Immature natural killer cell (primary cell): ENCODE results near the gene DLG1. TPM values are rescaled to one million over a fixed set of nuclear protein-coding genes. Genes with fewer than 3 reads are reported as not detected.

ENCODE experiments used
- DNase-seq, 3 donors: peaks; one replicate each; pipeline ENCODE4 v3.0.0; 2022; ENCODE audit warnings: mixed read lengths in 1 of 3
- H3K27ac Mint-ChIP-seq, 6 donors: one replicate each; pipeline ENCODE4 v1.8.0; 2020; ENCODE audit warnings: mixed read lengths in 6 of 6, mild to moderate bottlenecking in 5 of 6, inconsistent platforms in 4 of 6, moderate library complexity in 3 of 6
- H3K27me3 Mint-ChIP-seq, 3 donors: one replicate each; pipeline ENCODE4 v1.8.0; 2020 to 2021; ENCODE audit warnings: low read depth in 3 of 3, mild to moderate bottlenecking in 3 of 3, mixed read lengths in 3 of 3, moderate library complexity in 3 of 3, inconsistent platforms in 1 of 3
- H3K36me3 Mint-ChIP-seq, 3 donors: one replicate each; pipeline ENCODE4 v1.8.0; 2020; ENCODE audit warnings: mixed read lengths in 3 of 3, inconsistent platforms in 2 of 3, mild to moderate bottlenecking in 2 of 3
- H3K4me1 Mint-ChIP-seq, 2 donors: one replicate each; pipeline ENCODE4 v1.8.0; 2020; ENCODE audit warnings: inconsistent platforms in 2 of 2, mild to moderate bottlenecking in 2 of 2, mixed read lengths in 2 of 2, moderate library complexity in 1 of 2
- H3K4me3 Mint-ChIP-seq, 5 donors: one replicate each; pipeline ENCODE4 v1.8.0; 2020; ENCODE audit warnings: mild to moderate bottlenecking in 5 of 5, mixed read lengths in 5 of 5, inconsistent platforms in 3 of 5, moderate library complexity in 3 of 5
- H3K9me3 Mint-ChIP-seq, 6 donors: one replicate each; pipeline ENCODE4 v1.8.0; 2020; ENCODE audit warnings: mild to moderate bottlenecking in 6 of 6, mixed read lengths in 6 of 6, inconsistent platforms in 4 of 6, moderate library complexity in 3 of 6
- polyA plus RNA-seq, 3 donors: library from polyadenylated mRNA; unstranded; fragments of 300-500 nt; fragmentation: Illumina TruSeq; gene quantifications; one replicate each; pipeline ENCODE4 v1.2.3, GENCODE V29; 2021

Gene DLG1
- polyA plus RNA-seq, 3 donors from 2014 or later, result 16.1 to 27.3 (median 26.3) TPM

DNA sequence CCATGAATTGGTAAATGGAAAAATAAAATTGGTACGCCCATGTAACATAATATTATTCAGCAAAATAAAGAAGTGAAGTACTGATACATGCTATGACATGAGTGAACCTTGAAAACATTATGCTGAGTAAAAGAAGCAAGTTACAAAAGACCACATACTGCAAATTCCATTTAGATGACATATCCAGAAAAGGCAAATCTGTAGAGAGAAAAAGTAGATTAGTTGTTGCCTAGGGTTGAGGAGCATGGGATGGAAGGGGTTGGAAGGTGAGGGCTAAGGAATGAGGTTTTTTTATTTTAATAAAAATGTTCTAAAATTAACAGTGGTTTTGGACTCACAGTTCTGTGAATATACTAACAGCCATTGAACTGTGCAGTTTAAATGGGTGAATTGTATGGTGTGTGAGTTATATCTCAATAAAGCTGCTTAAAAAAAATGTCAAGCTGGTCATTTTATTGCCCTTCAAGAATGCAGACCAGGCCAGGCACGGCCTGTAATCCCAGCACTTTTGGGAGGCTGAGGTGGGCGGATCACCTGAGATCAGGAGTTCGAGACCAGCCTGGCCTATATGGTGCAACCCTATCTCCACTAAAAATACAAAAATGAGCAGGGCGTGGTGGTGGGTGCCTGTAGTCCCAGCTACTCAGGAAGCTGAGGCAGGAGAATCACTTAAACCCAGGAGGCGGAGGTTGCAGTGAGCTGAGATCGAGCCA lies 8.1 kb upstream of the DLG1 start:
- no peak for DNase-seq
- Mint-ChIP-seq H3K36me3 (no peaks in the 10 kb centered on the region), H3K9me3 (no peaks in the 10 kb centered on the region), H3K27ac (no peak overlapping the region), H3K4me3 (no peak overlapping the region), H3K27me3 (peaks cover 6 to 21% (median 6%) of the 10 kb centered on the region in 3 donors), H3K4me1 (peaks cover 26 to 35% of the 10 kb centered on the region in 2 donors)

DNA sequence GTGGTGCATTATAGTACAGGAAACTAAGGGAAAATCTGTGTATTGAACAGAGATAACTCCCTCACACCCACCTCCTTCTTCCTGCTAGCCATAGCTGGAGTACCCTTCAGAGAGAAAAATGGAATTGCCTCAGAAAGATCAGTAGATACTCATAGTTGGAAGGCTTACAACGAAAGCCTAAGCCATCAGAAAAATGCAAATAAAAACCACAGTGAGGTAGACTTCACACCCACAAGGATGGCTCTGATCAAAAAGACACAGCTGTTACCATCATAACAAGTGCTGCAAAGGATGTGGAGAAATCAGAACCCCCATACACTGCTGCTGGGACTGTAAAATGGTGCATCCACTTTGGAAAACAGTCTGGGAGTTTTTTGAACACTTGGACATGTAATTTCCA lies 7.4 kb upstream of the DLG1 start:
- no peaks in the 10 kb centered on the region for H3K36me3 Mint-ChIP-seq

DNA sequence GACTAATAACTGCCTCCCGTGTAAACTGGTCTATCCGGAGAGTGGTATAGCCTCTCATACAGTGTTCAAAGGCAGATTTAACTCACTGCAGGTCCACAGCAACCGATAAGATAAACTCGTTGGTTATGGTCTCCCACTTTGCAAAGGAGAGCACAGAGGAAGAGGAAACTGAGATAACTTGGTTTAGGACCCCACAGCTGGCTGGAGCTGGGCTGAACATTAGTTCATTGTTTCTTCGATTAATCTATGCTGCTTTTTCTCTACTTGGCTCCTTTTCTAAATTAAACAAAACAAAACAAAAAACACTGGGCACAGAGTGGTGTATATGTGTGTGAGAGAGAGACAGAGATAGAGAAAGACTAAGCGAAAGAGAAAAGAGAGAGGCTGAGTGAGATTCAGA lies 5.0 kb upstream of the DLG1 start:
- Mint-ChIP-seq H3K4me3 (no peak overlapping the region), H3K27ac (peak overlapping the region in 2 of 6 donors; percentile 1 to 22), H3K9me3 (no peaks in the 10 kb centered on the region)

More for the DNA sequence above, 7.4 kb upstream of the DLG1 start:
- DNase-seq, result peak; percentile 46 to 66 (median 61)
- Mint-ChIP-seq H3K4me1 (peaks cover 26 to 35% of the 10 kb centered on the region in 2 donors), H3K4me3 (peak overlapping the region in 3 of 5 donors; percentile 7 to 53 (median 18)), H3K9me3 (no peaks in the 10 kb centered on the region), H3K27ac (peak overlapping the region in 1 of 6 donors; percentile 7), H3K27me3 (peaks cover 4 to 19% (median 8%) of the 10 kb centered on the region in 3 donors)

DNA sequence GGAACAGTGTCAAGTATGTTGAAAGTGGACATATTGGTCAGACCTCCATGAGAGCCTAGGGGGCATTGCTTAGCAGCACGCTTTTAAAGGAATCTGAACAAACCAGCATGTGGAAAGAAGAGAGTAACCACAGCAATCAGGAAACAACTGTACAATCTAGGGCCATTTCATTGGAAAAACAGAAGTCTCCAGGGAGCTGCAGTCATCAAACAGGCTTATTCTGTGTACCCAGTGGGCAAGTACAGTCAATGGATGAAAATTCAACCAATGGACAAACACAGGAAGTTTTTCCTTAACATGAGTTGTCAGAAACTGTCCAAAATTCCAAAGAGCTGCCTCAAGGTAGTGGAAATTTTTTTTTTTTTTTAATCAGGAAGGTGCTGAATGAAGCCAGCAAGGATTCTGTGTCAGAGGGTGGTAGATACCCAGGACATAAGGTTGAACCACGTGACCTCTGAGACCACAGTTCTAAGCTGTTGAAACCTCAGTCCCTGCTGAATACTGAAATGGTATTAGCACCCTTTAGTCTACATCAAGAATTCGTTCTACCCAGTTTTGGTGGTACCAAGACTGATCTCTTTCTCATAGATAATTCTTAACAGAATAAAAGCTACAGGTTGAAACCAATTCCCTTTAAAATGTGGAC lies 4.4 kb upstream of the DLG1 start:
- DNase-seq, result peak; percentile 50 to 57 (median 53)
- H3K4me3 Mint-ChIP-seq, result peak overlapping the region in 2 of 5 donors; percentile 4 to 10
- H3K27ac Mint-ChIP-seq, result peak overlapping the region in 1 of 6 donors; percentile 22
- H3K9me3 Mint-ChIP-seq, result no peaks in the 10 kb centered on the region
- H3K27me3 Mint-ChIP-seq, result peaks cover 6 to 15% (median 15%) of the 10 kb centered on the region in 3 donors
- H3K4me1 Mint-ChIP-seq, result peaks cover 36 to 49% of the 10 kb centered on the region in 2 donors
- H3K36me3 Mint-ChIP-seq, result no peaks in the 10 kb centered on the region

More for the DNA sequence above, 5.0 kb upstream of the DLG1 start:
- H3K36me3 Mint-ChIP-seq, result no peaks in the 10 kb centered on the region
- peaks cover 7 to 16% (median 13%) of the 10 kb centered on the region in 3 donors for H3K27me3 Mint-ChIP-seq
- DNase-seq, result no peak
- H3K4me1 Mint-ChIP-seq, result peaks cover 36 to 48% of the 10 kb centered on the region in 2 donors

DNA sequence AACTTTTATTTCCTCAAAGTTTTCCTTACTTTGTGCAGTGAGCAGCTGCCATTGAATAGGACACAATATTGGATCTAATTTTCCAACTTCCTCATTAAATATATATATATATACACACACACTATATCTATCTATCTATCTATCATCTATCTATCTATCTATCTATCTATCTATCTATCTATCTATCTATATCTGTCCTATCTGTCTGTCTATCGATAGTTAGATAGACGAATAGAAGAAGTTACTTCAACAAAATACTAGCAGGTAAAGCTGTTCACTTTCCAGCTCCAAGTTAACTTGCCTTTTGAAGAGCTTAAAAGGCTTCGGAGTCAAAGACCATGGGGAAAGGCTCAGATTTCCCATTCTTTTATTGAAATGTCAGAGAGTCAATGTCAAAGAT lies 3.6 kb upstream of the DLG1 start:
- no peak for DNase-seq
- no peak overlapping the region for H3K27ac Mint-ChIP-seq
- H3K4me3 Mint-ChIP-seq, result no peak overlapping the region
- H3K27me3 Mint-ChIP-seq, result peaks cover 6 to 18% (median 17%) of the 10 kb centered on the region in 3 donors
- peaks cover 39 to 52% of the 10 kb centered on the region in 2 donors for H3K4me1 Mint-ChIP-seq
- no peaks in the 10 kb centered on the region for H3K36me3 Mint-ChIP-seq
- no peaks in the 10 kb centered on the region for H3K9me3 Mint-ChIP-seq

DNA sequence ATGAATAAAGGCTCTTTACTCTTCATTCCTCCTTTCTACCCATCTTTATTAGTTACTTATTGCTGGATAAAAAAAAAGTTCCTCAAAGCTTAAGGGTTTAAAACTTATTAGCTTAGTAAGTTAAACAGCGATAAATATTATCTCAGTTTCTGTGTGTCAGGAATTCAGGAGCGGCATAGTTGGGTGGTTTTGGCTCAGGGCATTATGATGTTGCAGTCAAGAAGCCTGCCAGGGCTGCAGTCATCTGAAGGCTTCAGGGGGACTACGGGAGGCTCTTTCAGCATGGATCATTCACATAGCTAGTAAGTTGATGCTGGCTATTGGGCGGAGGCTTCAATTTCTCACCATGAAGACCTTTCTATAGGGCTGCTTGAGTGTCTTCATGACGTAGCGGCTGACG lies 1.9 kb upstream of the DLG1 start:
- no peak overlapping the region for H3K27ac Mint-ChIP-seq
- no peak overlapping the region for H3K4me3 Mint-ChIP-seq
- peaks cover 39 to 57% of the 10 kb centered on the region in 2 donors for H3K4me1 Mint-ChIP-seq
- H3K36me3 Mint-ChIP-seq, result no peaks in the 10 kb centered on the region
- no peak for DNase-seq
- peaks cover 4 to 14% (median 14%) of the 10 kb centered on the region in 3 donors for H3K27me3 Mint-ChIP-seq
- H3K9me3 Mint-ChIP-seq, result no peaks in the 10 kb centered on the region

DNA sequence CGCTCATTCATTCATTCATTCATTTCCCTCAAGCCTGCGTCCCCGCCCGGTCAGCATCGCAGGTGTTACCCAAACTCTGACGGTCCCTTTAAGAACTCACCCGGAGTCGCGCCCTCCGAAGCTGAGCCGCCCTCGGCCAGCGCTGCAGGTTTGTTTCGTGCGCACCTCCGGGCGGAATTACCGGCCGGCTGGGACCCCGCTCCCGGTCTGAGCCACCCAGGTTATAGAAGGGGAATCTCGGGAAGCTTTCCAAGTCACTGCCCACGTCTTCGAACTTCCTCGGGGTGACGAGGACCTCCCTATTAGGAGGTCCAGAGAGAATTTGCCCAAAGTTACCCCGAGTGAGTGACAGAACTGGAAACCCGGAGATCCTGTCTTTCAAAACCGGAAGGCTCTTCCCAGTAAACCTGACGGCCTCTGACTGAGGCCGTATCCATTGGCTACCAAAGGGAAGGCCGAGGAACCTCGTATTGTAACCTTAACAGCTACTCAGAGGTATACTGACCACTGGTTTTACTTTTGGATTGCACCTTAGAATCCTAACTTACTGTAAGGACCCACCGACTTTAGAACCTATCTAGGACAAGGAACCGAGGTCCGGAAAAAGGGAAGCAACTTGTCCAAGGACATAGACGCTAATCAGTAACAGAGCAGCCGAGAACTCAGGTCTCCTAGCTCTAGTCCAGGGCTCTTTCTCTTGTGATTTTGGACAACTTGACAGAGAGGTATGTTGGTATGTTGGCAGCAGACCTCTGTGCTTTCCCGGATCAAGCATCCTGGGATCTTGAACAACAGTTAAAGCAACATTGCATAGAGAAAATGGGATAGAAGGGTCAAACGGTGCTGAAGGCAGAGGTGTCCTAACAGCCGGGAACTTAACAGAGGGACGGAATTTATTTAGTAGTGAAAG lies 788 bp upstream of the DLG1 start:
- DNase-seq, result no peak

DNA sequence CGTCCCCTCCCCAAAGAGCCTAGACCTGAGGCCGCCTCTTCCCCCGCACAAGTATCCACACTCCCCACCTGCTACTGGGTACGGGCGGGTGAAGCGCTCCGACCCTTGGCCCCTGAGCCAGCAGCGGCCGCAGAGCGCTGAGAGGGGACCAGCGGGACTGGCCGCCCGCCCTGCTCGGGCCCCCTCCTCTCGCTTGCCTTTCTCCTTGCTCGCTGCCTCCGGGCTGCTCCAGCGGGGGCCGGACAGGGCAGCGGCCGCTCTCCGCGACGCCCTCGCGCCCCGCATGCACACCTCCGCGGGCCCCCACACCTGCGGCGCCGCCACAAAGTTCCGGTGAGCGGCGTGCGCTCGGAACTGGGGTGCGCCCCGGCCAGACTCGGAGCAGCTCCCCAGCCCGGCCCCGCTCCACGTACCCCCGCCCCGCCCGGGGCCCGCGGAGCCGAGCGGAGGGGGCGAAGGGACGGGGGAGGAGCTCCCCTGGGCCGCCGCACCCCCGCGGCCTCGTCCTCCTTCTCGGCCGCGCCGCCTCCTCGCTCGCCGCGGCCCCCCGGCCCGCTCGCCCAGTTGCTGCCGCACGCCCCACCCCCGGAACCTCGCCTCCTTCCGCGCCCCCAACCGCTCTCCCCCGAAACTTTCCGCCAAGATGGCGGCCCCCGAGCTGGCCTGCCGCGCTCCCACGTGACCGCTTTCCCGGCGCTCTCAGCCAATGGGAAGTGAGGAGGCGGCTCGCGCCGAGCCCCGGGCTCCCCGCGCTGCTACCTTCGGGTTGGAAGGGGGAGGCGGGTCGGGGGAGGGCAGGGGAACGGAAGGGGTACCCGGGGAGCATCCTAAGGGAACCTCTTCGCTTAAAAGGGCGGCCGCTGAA lies 704 bp downstream of the DLG1 start:
- H3K4me1 Mint-ChIP-seq, result peaks cover 32 to 55% of the 10 kb centered on the region in 2 donors
- H3K27ac Mint-ChIP-seq, result peak overlapping the region; percentile 84 to 96 (median 89)
- DNase-seq, result peak; percentile 84 to 86 (median 86)
- H3K9me3 Mint-ChIP-seq, result no peaks in the 10 kb centered on the region
- peaks cover 4 to 14% (median 13%) of the 10 kb centered on the region in 3 donors for H3K27me3 Mint-ChIP-seq
- H3K36me3 Mint-ChIP-seq, result no peaks in the 10 kb centered on the region
- H3K4me3 Mint-ChIP-seq, result peak overlapping the region; percentile 88 to 99 (median 96)

More for the DNA sequence above, 788 bp upstream of the DLG1 start:
- H3K27me3 Mint-ChIP-seq, result peaks cover 4 to 14% (median 14%) of the 10 kb centered on the region in 3 donors
- H3K36me3 Mint-ChIP-seq, result no peaks in the 10 kb centered on the region
- peak overlapping the region in 5 of 6 donors; percentile 34 to 91 (median 85) for H3K27ac Mint-ChIP-seq
- no peaks in the 10 kb centered on the region for H3K9me3 Mint-ChIP-seq
- H3K4me3 Mint-ChIP-seq, result peak overlapping the region; percentile 88 to 97 (median 94)
- peaks cover 39 to 52% of the 10 kb centered on the region in 2 donors for H3K4me1 Mint-ChIP-seq

DNA sequence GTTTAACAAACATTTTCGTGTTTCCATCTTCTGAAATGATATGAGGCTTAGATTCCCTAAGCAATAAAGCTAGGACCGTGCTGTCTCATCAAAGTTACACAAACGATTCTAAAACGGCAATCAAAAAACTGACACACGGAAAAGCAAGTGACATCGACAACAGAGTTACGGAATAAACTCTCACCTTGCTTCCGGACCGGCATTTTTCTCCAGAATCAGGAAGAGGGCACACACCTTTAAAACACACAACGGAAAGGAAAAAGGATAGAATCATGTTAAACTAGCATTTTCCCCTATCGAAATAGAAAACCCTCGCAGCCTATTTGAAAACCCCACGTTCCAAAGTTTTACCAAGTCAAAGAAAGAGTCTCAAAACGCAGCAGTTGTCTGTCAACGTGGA lies 1.4 kb downstream of the DLG1 start:
- peak overlapping the region; percentile 84 to 96 (median 89) for H3K27ac Mint-ChIP-seq
- H3K9me3 Mint-ChIP-seq, result no peaks in the 10 kb centered on the region
- H3K4me1 Mint-ChIP-seq, result peaks cover 32 to 55% of the 10 kb centered on the region in 2 donors

DNA sequence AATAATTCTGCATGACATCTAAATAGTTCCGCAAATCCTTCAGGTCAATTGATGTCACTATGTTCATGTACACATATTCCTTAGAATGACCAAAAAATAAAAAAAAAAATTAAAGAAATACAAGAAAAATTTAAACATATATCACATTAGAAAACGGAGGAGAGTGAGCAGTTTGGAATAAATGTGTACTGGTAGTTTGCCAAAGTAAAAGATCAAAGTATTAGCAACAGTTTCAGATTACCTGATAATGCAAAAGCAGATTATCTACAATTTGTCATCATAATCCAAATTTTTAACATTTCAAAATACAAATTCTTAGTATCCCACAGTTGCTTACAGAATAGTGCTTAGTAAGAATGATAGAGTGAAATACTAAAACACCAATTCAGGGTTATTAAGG lies 1.9 kb downstream of the DLG1 start:
- Mint-ChIP-seq H3K9me3 (no peaks in the 10 kb centered on the region), H3K4me3 (peak overlapping the region; percentile 88 to 99 (median 96)), H3K4me1 (peaks cover 37 to 60% of the 10 kb centered on the region in 2 donors), H3K27ac (peak overlapping the region; percentile 48 to 96 (median 89)), H3K36me3 (no peaks in the 10 kb centered on the region), H3K27me3 (peaks cover 4 to 14% (median 10%) of the 10 kb centered on the region in 3 donors)
- no peak for DNase-seq

More for the DNA sequence above, 1.4 kb downstream of the DLG1 start:
- no peak for DNase-seq
- Mint-ChIP-seq H3K27me3 (peaks cover 4 to 14% (median 10%) of the 10 kb centered on the region in 3 donors), H3K4me3 (peak overlapping the region; percentile 88 to 99 (median 96)), H3K36me3 (no peaks in the 10 kb centered on the region)

DNA sequence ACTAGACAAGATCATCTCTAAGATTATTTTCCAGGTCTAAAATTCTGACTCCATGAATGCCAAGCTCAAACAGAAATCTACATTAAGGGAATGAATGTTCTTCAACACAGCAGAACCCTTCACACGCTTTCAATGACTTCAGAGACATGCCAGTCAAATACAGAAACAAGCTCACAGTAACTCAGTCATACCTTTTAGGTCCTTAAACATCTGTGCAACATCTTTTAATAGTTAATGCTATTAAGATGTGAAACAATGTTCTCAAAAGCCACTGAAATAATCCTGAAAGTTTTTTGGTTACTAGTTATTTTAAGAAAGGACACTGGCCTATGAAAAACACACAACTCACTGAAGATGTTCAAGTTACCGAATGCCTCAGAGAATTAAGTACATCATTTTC lies 2.5 kb downstream of the DLG1 start:
- Mint-ChIP-seq H3K9me3 (no peaks in the 10 kb centered on the region), H3K27me3 (peaks cover 4 to 12% (median 12%) of the 10 kb centered on the region in 3 donors), H3K36me3 (no peaks in the 10 kb centered on the region), H3K4me3 (peak overlapping the region in 3 of 5 donors; percentile 0 to 49 (median 47)), H3K4me1 (peaks cover 41 to 67% of the 10 kb centered on the region in 2 donors), H3K27ac (peak overlapping the region in 2 of 6 donors; percentile 18 to 51)
- no peak for DNase-seq

DNA sequence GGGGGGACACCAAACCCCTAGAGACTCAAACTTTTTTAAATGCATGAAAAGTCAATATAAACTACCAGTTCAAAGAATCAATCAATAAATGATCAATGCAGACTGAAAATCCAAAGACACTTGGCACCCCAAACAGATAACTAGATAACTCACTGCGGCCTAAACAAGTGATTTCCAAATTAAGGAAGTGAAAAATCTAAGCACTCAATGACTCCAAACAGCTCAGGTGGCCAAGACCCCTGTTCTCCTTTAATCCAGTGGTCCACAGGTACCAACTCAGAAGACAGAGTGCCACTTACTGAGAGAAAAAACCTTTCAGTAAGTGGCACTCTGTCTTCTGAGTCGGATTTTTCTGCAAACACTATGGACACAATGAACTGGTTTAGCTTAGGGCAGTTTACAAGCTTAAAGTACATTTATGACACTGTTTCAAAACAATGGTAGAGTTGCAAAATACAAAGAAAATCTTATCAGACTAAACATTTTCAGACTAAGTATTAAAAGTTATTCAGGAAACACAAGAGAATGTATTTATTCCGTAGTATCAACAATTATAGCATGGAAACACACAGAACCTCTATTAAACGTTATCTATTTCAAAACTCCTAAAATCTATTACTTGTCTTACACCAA lies 4.7 kb downstream of the DLG1 start:
- peaks cover 33 to 56% of the 10 kb centered on the region in 2 donors for H3K4me1 Mint-ChIP-seq
- H3K36me3 Mint-ChIP-seq, result peaks cover 4% of the 10 kb centered on the region in 3 donors
- no peak overlapping the region for H3K4me3 Mint-ChIP-seq

More for the DNA sequence above, 4.7 kb downstream of the DLG1 start:
- H3K27me3 Mint-ChIP-seq, result peaks cover 5 to 11% (median 9%) of the 10 kb centered on the region in 3 donors
- H3K9me3 Mint-ChIP-seq, result no peaks in the 10 kb centered on the region
- no peak for DNase-seq
- H3K27ac Mint-ChIP-seq, result no peak overlapping the region
